Measurements from ENCODE around the gene NBEAL2. TPM values are rescaled to one million over a fixed set of nuclear protein-coding genes. Genes with fewer than 3 reads are reported as not detected.

The NBEAL2 gene
- total and polyA plus RNA-seq, 11 donors, result 8.1 to 45.7 (median 13.1) TPM

GRCh38 chr3:46995901-46996562 is 16.6 kb downstream of the NBEAL2 start:
- no peaks in the 10 kb centered on the region for H3K27me3 ChIP-seq
- H3K9me3 ChIP-seq, result no peaks in the 10 kb centered on the region
- 90 to 95% (median 94%) methylated on average over 10 to 22 of the region's 22 CpGs for WGBS, 4 donors
- peaks cover 0 to 21% (median 0%) of the 10 kb centered on the region in 12 donors for H3K4me1 ChIP-seq
- no peak overlapping the region for H3K4me3 ChIP-seq
- H3K27ac ChIP-seq, result no peak overlapping the region
- peaks cover 0 to 85% (median 11%) of the 10 kb centered on the region in 9 donors for H3K36me3 ChIP-seq
- intact Hi-C loops (cut with DNase I), result loop anchor here in 5 of 10 donors (5.0 to 10.0 kb wide), 3 partner anchors 74 to 294 kb away; partner anchors contain the start of gene TMIE (in 4 of the 5)
- TF ChIP-seq CTCF (IDR thresholded peaks at IDR 0.05), result no peak
- no peak for TF ChIP-seq POLR2A (IDR thresholded peaks at IDR 0.05)
- ATAC-seq (no peak), DNase-seq (peak in 2 of 5 donors; percentile 20 to 26)

- intact Hi-C loops (cut with DNase I), result loop anchor here in 5 of 10 donors (5.0 to 10.0 kb wide), 3 partner anchors 75 to 295 kb away; partner anchors contain the start of gene TMIE (in 4 of the 5)
- 80 to 90% (median 86%) methylated on average over 9 to 12 of the region's 12 CpGs for WGBS, 4 donors
Observed at GRCh38 chr3:46996689-46997452, 17.4 kb downstream of the NBEAL2 start.

DNA sequence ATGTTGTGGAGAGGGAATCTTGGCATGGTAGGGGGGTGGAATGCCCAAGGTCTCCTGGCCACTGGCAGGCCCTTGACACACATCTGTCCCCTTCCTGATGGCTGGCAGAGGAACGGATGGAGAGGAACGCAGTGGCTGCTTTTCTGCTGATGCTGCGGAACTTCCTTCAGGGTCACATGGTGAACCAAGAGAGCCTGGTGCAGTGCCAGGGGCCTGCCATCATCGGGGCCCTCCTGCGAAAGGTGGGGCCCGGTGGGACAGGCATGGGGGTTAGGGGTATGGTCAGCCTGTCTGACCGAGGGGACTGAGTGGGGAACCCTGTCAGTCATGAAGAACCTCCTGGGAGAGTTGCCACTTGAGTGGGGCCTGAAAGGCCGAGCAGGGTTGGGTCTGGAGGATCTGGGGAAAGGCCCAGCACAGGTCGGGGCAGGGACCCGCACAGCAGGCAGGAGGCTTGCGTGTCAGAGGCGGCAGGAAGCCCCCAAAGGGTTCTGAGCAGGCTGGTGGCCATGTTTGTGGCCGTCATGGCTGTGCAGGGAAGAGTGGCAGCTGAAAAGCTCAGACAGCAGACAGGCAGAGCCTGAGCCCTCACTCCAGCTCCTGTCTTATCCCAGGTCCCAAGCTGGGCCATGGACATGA is 18.1 kb downstream of the NBEAL2 start:
- peak in 2 of 5 donors; percentile 23 to 30 for DNase-seq

More at GRCh38 chr3:46996689-46997452, 17.4 kb downstream of the NBEAL2 start:
- peaks cover 0 to 13% (median 0%) of the 10 kb centered on the region in 12 donors for H3K4me1 ChIP-seq
- H3K9me3 ChIP-seq, result no peaks in the 10 kb centered on the region
- H3K36me3 ChIP-seq, result peaks cover 0 to 85% (median 19%) of the 10 kb centered on the region in 9 donors
- TF ChIP-seq CTCF (IDR thresholded peaks at IDR 0.05) (no peak), POLR2A (IDR thresholded peaks at IDR 0.05) (no peak)
- no peak overlapping the region for H3K27ac ChIP-seq
- H3K4me3 ChIP-seq, result no peak overlapping the region
- DNase-seq (peak in 2 of 5 donors; percentile 21 to 29), ATAC-seq (no peak)
- H3K27me3 ChIP-seq, result no peaks in the 10 kb centered on the region

More for the DNA sequence above, 18.1 kb downstream of the NBEAL2 start:
- Histone ChIP-seq H3K36me3 (peaks cover 0 to 88% (median 26%) of the 10 kb centered on the region in 9 donors), H3K9me3 (no peaks in the 10 kb centered on the region), H3K27me3 (no peaks in the 10 kb centered on the region), H3K4me1 (peaks cover 0 to 13% (median 0%) of the 10 kb centered on the region in 12 donors), H3K27ac (no peak overlapping the region), H3K4me3 (no peak overlapping the region)
- intact Hi-C loops (cut with DNase I), result loop anchor here (1.0 to 10.0 kb wide), 5 partner anchors 74 to 295 kb away; partner anchors contain the start of gene TMIE (in 4 of the 10)
- no peak for ATAC-seq
- 87 to 93% (median 90%) methylated on average over 13 of the region's 13 CpGs for WGBS, 4 donors
- no peak for TF ChIP-seq CTCF (IDR thresholded peaks at IDR 0.05)
- no peak for TF ChIP-seq POLR2A (IDR thresholded peaks at IDR 0.05)
